ENCODE measurements around the gene FGF7. TPM values are rescaled to one million over a fixed set of nuclear protein-coding genes. Genes with fewer than 3 reads are reported as not detected.

The FGF7 gene, protein sequence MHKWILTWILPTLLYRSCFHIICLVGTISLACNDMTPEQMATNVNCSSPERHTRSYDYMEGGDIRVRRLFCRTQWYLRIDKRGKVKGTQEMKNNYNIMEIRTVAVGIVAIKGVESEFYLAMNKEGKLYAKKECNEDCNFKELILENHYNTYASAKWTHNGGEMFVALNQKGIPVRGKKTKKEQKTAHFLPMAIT
- total RNA-seq: 0.32 and 0.61 TPM in 2 replicates

GRCh38 chr15:49423021-49423420, at the start of gene FGF7:
Gene FGF7, plus strand, starts transcription at chr15:49423242. Its CDS starts 1,056 bp downstream, at chr15:49424298.

Other genes with a start within 250 kb of the FGF7 start
- 2.1 and 2.6 TPM in 2 replicates for gene FAM227B, start 197.6 kb downstream of the FGF7 start, total RNA-seq
- 15.6 and 25.8 TPM in 2 replicates for gene DTWD1, start 197.8 kb downstream of the FGF7 start, total RNA-seq

All from epithelial cell of umbilical artery (primary cell).